T-helper 17 cell (primary cell): Measurements from ENCODE around the gene GPR156. TPM values are rescaled to one million over a fixed set of nuclear protein-coding genes. Genes with fewer than 3 reads are reported as not detected.
"Not testable (repeated sequence)": the region's sequence is repeated elsewhere in the genome, so short reads cannot be mapped to it uniquely, and the experiment has no call there.

ENCODE experiments used
- ATAC-seq: fragments of 150-1000 bp; cut with Tn5 transposase; 2 replicates; pipeline ENCODE4 v1.10.0; 2021; ENCODE audit warnings: mild to moderate bottlenecking, moderate library complexity
- DNase-seq, 3 donors: peaks; one replicate each; pipeline versions ENCODE4 v3.0.0 to v3.0.0-alpha.2; 2020 to 2021
- H3K9me3 ChIP-seq: one replicate; pipeline ENCODE4 v1.7.0; 2013; ENCODE audit warnings: low read length, mild to moderate bottlenecking; ENCODE audit not compliant: control insufficient read depth, poor library complexity, severe bottlenecking
- H3K27ac Mint-ChIP-seq: one replicate; pipeline ENCODE4 v1.8.0; 2022; ENCODE audit warnings: mild to moderate bottlenecking, moderate library complexity, mixed read lengths
- H3K27me3 Mint-ChIP-seq: one replicate; pipeline ENCODE4 v1.8.0; 2022; ENCODE audit warnings: mixed read lengths
- H3K36me3 Mint-ChIP-seq: one replicate; pipeline ENCODE4 v1.8.0; 2022; ENCODE audit warnings: low read depth, mixed read lengths
- H3K4me1 Mint-ChIP-seq: one replicate; pipeline ENCODE4 v1.8.0; 2022; ENCODE audit warnings: mild to moderate bottlenecking, mixed read lengths
- H3K4me3 Mint-ChIP-seq: one replicate; pipeline ENCODE4 v1.8.0; 2022; ENCODE audit warnings: mild to moderate bottlenecking, moderate library complexity, mixed read lengths
- total RNA-seq, 4 donors: library from RNA in 2 of 4; stranded (reverse) in 2 of 4; gene quantifications; one replicate each; pipeline ENCODE4 v1.2.3 and lab custom pipeline; 2022 to 2026

The GPR156 gene
- total RNA-seq, 2 donors from 2014 or later: 0.10 to 0.50 TPM

DNA sequence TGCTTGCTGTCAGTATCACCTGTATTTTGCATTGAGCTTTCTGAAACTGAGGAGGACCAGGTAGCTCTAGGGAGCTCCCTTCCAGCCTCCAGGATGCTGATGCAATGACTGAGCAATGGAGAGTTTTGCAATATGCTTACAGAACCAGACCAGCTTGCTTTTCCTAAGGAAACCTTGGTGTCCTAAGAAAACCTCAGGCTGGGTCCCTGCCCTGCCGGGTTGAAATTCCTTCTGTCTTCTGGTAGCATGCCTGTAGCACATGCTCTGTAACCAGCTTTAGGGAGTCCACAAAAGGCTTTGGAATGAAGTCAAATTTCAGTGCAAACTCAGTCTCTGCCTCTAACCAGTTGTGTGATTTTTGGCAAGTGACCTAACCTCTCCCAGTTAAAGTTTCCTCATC, 125.0 kb downstream of the GPR156 start:
- H3K4me3 Mint-ChIP-seq: no peak overlapping the region
- no peak overlapping the region for H3K27ac Mint-ChIP-seq
- peaks cover 5% of the 10 kb centered on the region for H3K36me3 Mint-ChIP-seq
- no peak for DNase-seq
- no peak for ATAC-seq
- no peaks in the 10 kb centered on the region for H3K9me3 ChIP-seq
- peaks cover 28% of the 10 kb centered on the region for H3K27me3 Mint-ChIP-seq
- no peaks in the 10 kb centered on the region for H3K4me1 Mint-ChIP-seq

DNA sequence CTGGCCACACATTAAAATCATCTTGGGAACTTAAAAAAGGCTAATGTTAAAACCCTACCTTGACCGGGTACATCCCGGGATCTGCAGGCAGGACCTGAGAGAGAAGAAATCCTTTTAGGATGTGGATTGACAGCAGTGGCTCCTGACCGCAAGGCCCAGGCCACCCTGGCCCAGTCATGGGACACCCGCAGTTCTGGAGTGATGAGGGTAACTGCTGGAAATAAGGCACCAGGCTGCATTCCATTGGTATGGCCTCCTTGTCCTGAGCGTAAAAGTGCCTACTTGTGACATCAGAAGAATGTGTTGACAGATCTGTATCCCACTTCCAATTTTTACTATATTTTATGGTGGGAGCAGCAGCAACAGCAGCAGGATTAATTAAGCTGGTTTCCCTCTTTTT, 127.3 kb downstream of the GPR156 start:
- Mint-ChIP-seq H3K27ac (no peak overlapping the region), H3K4me3 (no peak overlapping the region), H3K36me3 (peaks cover 5% of the 10 kb centered on the region), H3K4me1 (no peaks in the 10 kb centered on the region), H3K27me3 (peaks cover 22% of the 10 kb centered on the region)
- H3K9me3 ChIP-seq: no peaks in the 10 kb centered on the region
- ATAC-seq: no peak
- no peak for DNase-seq

DNA sequence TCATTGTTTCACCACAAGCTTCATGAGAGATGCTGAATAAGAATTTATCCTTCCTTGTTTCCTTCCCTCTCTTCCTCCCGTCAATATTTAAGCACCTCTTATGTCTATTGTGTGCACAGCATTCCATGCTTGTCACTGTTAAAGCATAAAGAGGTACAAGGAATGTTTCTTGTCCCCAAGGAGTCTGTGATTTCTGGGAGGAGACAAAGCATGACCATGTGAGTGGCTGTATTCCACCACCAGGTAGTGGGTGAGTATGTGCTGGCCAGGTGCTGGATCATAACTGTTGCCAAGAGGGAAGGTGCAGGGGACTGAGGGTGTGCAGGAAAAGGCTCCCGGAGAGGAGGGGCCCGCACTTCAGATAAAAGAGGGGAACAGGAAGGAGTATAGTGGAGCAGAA, 127.9 kb downstream of the GPR156 start:
- no peak overlapping the region for H3K4me3 Mint-ChIP-seq
- peaks cover 23% of the 10 kb centered on the region for H3K27me3 Mint-ChIP-seq
- no peak overlapping the region for H3K27ac Mint-ChIP-seq
- no peak for ATAC-seq
- no peaks in the 10 kb centered on the region for H3K4me1 Mint-ChIP-seq
- no peak for DNase-seq
- no peaks in the 10 kb centered on the region for H3K9me3 ChIP-seq
- peaks cover 5% of the 10 kb centered on the region for H3K36me3 Mint-ChIP-seq

DNA sequence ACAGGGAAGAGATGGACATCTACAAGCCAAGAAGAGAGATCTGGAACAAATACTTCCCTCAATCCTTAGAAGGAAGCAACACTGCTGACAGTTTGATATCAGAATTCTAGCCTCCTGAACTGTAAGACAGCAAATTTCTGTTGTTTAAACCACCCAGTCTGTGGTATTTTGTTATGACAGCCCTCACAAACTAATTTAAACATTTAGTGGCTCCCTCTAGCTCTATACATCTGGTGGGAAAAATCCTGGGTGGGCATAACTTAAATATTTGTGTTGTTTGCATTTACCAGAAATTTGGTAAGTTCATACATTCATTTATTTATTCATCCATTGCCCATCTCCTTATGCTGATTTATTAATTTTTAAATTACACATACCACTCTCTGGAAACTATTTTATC, 128.3 kb downstream of the GPR156 start:
- Mint-ChIP-seq H3K4me1 (no peaks in the 10 kb centered on the region), H3K36me3 (peaks cover 3% of the 10 kb centered on the region), H3K4me3 (no peak overlapping the region), H3K27me3 (peaks cover 24% of the 10 kb centered on the region), H3K27ac (no peak overlapping the region)
- DNase-seq: no peak
- ATAC-seq: no peak
- no peaks in the 10 kb centered on the region for H3K9me3 ChIP-seq

DNA sequence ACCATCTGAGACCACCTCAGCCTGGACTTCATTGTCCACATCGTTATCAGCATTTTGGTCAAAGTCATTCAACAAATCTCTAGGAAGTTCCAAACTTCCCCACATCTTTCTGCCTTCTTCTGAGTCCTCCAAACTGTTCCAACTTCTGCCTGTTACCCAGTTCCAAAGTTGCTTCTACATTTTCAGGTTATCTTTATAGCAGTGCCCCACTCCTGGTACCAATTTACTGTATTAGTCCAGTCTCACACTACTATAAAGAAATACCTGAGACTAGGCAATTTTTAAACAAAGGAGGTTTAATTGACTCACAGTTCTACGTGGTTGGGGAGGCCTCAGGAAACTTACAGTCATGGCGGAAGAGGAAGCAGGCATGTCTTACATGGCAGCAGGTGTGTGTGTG, 129.3 kb downstream of the GPR156 start:
- H3K27me3 Mint-ChIP-seq: peaks cover 17% of the 10 kb centered on the region
- H3K4me1 Mint-ChIP-seq, DNase-seq, H3K9me3 ChIP-seq, H3K27ac Mint-ChIP-seq, ATAC-seq, H3K4me3 Mint-ChIP-seq, H3K36me3 Mint-ChIP-seq: not testable (repeated sequence)

DNA sequence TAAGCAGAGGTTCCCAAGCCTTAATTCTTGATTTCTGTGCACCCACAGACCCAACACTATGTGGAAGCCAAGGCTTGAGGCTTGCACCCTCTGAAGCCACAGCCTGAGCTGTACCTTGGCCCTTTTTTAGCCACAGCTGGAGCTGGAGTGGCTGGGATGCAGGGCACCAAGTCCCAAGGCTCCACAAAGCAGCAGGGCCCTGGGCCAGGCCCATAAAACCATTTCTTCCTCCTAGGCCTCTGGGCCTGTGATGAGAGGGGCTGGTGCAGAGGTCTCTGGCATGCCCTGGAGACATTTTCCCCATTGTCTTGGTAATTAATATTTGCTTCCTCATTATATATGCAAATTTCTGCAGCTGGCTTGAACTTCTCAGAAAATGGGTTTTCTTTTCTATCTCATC, 129.9 kb downstream of the GPR156 start:
- no peaks in the 10 kb centered on the region for H3K9me3 ChIP-seq
- ATAC-seq: no peak
- Mint-ChIP-seq H3K4me3 (no peak overlapping the region), H3K27ac (no peak overlapping the region), H3K27me3 (peaks cover 16% of the 10 kb centered on the region), H3K4me1 (no peaks in the 10 kb centered on the region), H3K36me3 (peaks cover 3% of the 10 kb centered on the region)
- DNase-seq: no peak

DNA sequence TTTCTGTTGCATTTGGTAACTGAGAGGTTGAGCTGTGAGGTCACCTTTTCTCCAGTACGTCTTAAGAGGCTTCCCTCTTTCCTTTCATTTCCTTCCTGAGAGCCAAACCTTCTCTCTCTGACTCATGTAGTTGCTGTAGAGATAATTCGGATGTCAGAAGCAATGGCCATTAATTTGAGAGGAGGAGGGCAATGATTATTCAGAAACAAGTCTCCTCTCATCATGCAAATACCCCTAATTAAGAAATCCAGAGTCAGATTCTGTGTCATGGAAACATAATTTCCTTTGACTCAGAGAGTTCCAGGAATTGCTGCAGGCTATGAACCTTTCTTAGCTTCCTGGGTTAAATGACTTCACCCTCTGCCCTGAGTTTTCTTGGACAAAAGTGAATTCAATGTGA, 131.7 kb downstream of the GPR156 start:
- Mint-ChIP-seq H3K4me1 (peaks cover 2% of the 10 kb centered on the region), H3K27ac (no peak overlapping the region), H3K27me3 (peaks cover 16% of the 10 kb centered on the region), H3K36me3 (peaks cover 3% of the 10 kb centered on the region), H3K4me3 (no peak overlapping the region)
- H3K9me3 ChIP-seq: no peaks in the 10 kb centered on the region
- ATAC-seq: no peak
- DNase-seq: no peak

DNA sequence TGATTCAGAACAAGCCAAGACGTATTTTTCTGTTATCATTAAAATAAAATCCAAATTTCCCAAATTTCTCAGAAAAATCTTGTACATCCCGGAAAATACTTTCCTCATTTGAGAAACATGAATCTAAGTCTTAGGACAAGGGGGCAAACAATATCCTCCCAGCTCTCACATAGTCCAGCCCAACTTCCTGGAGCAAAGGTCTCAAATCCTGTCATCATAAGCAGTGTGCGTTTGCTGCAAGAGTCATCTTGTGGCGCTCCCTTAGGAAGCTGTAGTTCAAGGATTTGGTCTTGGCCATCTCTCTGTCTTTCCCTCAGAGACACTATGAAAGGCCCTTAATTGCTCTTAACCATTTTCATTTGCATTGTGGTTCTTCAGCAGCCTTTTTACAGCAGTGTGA, 133.2 kb downstream of the GPR156 start:
- H3K36me3 Mint-ChIP-seq: peaks cover 3% of the 10 kb centered on the region
- H3K9me3 ChIP-seq: no peaks in the 10 kb centered on the region
- peaks cover 11% of the 10 kb centered on the region for H3K27me3 Mint-ChIP-seq
- peaks cover 8% of the 10 kb centered on the region for H3K4me1 Mint-ChIP-seq
- DNase-seq (no peak), ATAC-seq (no peak)
- no peak overlapping the region for H3K4me3 Mint-ChIP-seq
- H3K27ac Mint-ChIP-seq: no peak overlapping the region

DNA sequence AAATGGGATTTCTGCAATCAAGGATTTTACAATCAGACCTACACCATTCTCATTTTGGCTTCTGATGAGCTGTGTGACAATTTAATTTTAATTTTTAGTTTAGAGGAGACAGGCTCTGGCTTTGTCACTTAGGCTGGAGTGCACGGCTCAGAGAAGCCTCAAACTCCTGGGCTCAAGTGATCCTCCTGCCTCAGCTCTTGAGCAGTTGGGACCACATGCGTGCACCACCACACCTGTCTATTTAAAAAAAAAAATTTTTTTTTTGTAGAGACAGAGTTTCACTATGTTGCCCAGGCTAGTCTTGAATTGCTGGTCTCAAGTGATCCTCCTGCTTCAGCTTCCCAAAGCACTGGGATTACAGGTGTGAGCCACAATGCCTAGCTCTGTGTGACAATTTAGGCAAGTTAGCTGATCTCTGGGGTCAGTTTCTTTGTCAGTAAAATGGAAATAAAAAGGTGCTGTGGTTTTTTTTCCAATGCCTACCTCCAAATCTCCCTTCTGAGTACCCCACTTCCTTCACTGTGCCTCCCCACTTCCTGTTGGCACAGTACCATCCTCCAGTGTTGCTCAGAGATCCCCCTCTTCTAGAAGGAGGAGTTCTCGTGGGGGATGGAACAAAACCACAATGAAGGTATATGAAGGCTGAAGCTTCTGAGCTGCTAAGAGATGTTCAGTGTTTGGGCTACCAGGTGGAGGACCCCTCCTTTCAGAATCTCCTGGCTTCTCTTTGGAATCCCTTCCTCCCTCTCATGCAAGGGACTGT, 136.7 kb downstream of the GPR156 start:
- H3K9me3 ChIP-seq: no peaks in the 10 kb centered on the region
- peaks cover 11% of the 10 kb centered on the region for H3K27me3 Mint-ChIP-seq
- no peak for DNase-seq
- H3K36me3 Mint-ChIP-seq: no peaks in the 10 kb centered on the region
- no peak overlapping the region for H3K4me3 Mint-ChIP-seq
- H3K27ac Mint-ChIP-seq: no peak overlapping the region
- no peak for ATAC-seq
- peaks cover 12% of the 10 kb centered on the region for H3K4me1 Mint-ChIP-seq

DNA sequence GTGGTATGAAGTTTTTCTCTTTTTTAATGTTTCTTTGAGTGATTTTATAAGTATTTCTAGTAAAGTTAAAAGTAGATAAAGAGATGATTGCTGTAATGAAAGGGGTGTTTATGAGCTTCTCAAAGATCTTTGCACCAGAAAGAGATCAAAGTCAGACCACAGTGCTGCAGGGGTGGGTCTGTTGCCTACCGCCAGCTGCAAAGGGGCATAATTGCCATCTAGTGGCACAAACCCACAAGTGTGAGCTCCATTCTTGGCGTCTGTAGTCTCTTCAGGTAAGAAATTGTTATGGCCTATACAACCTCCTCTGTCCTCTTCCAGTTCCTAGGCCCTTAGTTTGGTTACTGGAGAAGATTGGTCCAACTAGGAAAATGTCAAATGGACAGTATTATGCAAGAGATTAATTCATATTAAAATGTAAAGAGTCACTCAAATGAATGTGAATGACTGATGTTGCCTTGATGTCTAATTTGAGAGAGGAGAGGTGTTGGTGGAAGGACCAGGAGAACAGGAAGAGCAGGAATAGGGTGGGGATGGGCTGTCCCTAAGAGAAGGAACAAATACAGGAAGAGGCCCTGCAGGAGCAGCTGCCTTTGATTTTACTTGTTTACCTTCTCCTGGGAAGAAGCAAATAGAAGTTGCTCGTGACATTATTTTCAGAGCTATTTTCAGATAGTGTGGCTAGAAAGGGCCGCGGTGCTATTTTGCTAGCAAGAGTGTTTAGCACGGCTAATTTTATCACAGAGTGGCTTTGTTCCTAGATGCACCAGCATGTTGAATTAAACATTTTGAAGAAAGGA, 137.8 kb downstream of the GPR156 start:
- ATAC-seq: peak; percentile 84
- H3K9me3 ChIP-seq: no peaks in the 10 kb centered on the region
- DNase-seq: peak in 2 of 3 donors; percentile 19 to 32
- peaks cover 12% of the 10 kb centered on the region for H3K4me1 Mint-ChIP-seq
- no peaks in the 10 kb centered on the region for H3K36me3 Mint-ChIP-seq
- no peak overlapping the region for H3K4me3 Mint-ChIP-seq
- H3K27ac Mint-ChIP-seq: peak overlapping the region; percentile 41
- peaks cover 4% of the 10 kb centered on the region for H3K27me3 Mint-ChIP-seq

DNA sequence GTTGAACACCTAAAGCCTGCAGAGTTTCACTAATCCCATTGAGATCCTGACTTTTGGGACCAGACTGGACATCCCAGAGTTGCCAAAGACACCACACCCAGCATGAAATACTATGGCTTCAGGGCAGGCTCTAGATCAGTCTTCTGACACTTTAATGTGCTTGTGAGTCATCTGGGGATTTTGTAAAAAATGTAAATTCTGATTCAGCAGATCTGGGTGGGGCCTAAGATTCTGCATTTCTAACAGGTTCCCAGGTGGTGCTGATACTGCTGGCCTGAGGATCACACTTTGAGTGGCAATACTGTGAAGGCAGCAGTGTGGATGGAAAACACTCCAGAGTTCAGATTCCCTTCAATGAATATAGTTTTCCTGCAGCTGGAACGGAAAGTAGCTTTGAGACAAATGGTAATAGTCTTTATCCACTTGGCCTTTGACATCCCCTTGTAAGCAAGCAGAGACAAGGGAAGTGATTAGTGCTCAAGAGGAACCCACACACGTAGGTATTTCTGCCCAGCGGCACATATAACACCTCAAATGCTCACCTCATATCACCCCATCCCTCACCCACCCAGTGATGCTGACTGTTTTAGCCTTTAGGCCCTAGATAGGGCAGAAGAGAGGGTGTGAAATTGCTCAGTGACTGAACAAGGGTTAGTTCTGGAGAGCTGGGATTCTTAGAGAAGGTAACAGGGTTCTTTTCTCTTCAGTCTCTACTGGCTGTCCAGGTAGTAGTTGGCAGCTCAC, 139.3 kb downstream of the GPR156 start:
- H3K9me3 ChIP-seq: no peaks in the 10 kb centered on the region
- no peak overlapping the region for H3K4me3 Mint-ChIP-seq
- no peak for ATAC-seq
- DNase-seq: no peak
- peaks cover 12% of the 10 kb centered on the region for H3K4me1 Mint-ChIP-seq
- H3K27me3 Mint-ChIP-seq: no peaks in the 10 kb centered on the region
- H3K36me3 Mint-ChIP-seq: no peaks in the 10 kb centered on the region
- no peak overlapping the region for H3K27ac Mint-ChIP-seq

DNA sequence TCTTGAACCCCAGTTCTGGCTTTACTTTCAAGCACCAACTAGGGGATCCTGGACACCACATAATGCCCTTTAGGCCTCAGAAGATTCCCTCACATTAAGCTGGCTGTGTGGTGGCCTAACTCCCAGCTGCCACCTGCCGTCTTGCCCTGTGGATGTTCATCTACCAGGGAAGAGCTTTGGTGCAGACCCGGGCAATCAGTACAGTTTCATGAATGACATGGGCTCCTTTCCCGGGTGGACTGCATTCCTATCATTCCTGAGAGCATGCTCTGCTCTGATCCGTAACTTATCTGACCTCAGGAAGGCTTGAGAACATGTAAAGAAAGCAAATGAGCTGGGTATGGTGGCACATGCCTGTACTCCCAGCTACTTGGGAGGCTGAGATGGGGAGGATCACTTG, 140.8 kb downstream of the GPR156 start:
- Mint-ChIP-seq H3K4me1 (peaks cover 12% of the 10 kb centered on the region), H3K36me3 (no peaks in the 10 kb centered on the region), H3K27me3 (no peaks in the 10 kb centered on the region), H3K27ac (peak overlapping the region; percentile 11), H3K4me3 (no peak overlapping the region)
- ATAC-seq (no peak), DNase-seq (no peak)
- no peaks in the 10 kb centered on the region for H3K9me3 ChIP-seq

DNA sequence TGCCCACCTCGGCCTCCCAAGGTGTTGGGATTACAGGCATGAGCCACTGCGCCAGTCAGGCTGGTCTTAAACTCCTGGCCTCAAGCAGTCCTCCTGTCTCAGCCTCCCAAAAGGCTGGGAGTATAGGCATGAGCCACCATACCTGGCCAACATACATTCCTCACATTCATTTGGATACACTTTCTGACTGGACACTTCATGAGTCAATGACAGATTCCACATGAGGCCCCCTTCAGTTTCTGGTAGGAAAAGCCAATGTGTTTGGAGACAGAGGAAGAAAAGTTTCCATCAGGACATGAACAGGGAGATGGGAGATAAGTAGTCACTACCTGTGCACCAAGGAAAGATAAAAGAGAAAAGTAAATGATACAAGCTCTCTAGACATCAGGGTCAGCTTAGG, 141.3 kb downstream of the GPR156 start:
- Mint-ChIP-seq H3K27me3 (no peaks in the 10 kb centered on the region), H3K4me1 (peaks cover 12% of the 10 kb centered on the region), H3K4me3 (no peak overlapping the region), H3K27ac (no peak overlapping the region), H3K36me3 (no peaks in the 10 kb centered on the region)
- ATAC-seq (no peak), DNase-seq (no peak)
- no peaks in the 10 kb centered on the region for H3K9me3 ChIP-seq
